ENCODE data around the gene ERLIN1.
A peak's percentile ranks its signal among the peaks of the same experiment; 100 is the strongest.

Gene ERLIN1

GRCh38 chr10:100101192-100102076, 84.4 kb downstream of the ERLIN1 start:
- DNase-seq (ENCODE audit: low read depth), result no peak
- TF ChIP-seq CTCF (IDR thresholded peaks at IDR 0.05; ENCODE audit: control insufficient read depth, extremely low read depth, insufficient read depth), result no peak

GRCh38 chr10:100100651-100101184, 85.1 kb downstream of the ERLIN1 start:
- DNase-seq (ENCODE audit: low read depth), result no peak
- peak; percentile 40 for TF ChIP-seq CTCF (IDR thresholded peaks at IDR 0.05; ENCODE audit: control insufficient read depth, extremely low read depth, insufficient read depth)
- H3K4me3 ChIP-seq (ENCODE audit: low read depth, low read length), result no peak overlapping the region

More at GRCh38 chr10:100101192-100102076, 84.4 kb downstream of the ERLIN1 start:
- no peak overlapping the region for H3K4me3 ChIP-seq (ENCODE audit: low read depth, low read length)
